Esophagus muscularis mucosa (tissue), 4 donors: ENCODE results near the gene FOXN3. TPM values are rescaled to one million over a fixed set of nuclear protein-coding genes. Genes with fewer than 3 reads are reported as not detected.
A peak's percentile ranks its signal among the peaks of the same experiment; 100 is the strongest.

Experiments used
- DNase-seq: peaks from one replicate; pipeline ENCODE4 v3.0.0-alpha.2; 2017; ENCODE audit errors: extremely low spot score
- H3K27ac ChIP-seq, 4 donors: fragments of 200-600 bp; sonication (generic); replicated peaks in 1 of 4; 1 replicate in 3 of 4; 2 replicates in 1 of 4; pipeline ENCODE4 v1.5.1; 2016 to 2019; ENCODE audit warnings: mild to moderate bottlenecking in 1 of 4
- H3K27me3 ChIP-seq, 4 donors: fragments of 200-600 bp; sonication (generic); one replicate each; pipeline versions ENCODE4 v1.5.1 to v1.6.0; 2016 to 2019
- H3K36me3 ChIP-seq, 4 donors: fragments of 200-600 bp; sonication (generic); one replicate each; pipeline ENCODE4 v1.5.1; 2016 to 2019
- H3K4me1 ChIP-seq, 4 donors: fragments of 200-600 bp; sonication (generic); one replicate each; pipeline ENCODE4 v1.5.1; 2016 to 2019
- H3K4me3 ChIP-seq, 4 donors: fragments of 200-600 bp; sonication (generic); 1 replicate in 2 of 4; 2 replicates in 2 of 4; pipeline ENCODE4 v1.5.1; 2016 to 2019; ENCODE audit warnings: mild to moderate bottlenecking in 4 of 4, moderate library complexity in 1 of 4
- H3K9me3 ChIP-seq, 4 donors: fragments of 200-600 bp; sonication (generic); 1 replicate in 3 of 4; 2 replicates in 1 of 4; pipeline ENCODE4 v1.5.1; 2016 to 2019
- EP300 ChIP-seq: sonication (generic); formaldehyde crosslinking; IDR thresholded peaks from one replicate; pipeline ENCODE4 v1.6.1; 2017; ENCODE audit warnings: antibody characterized with exemption
- POLR2A ChIP-seq: fragments of 450-650 bp; IDR thresholded peaks from one replicate; pipeline ENCODE4 v1.6.1; 2017; ENCODE audit warnings: antibody characterized with exemption, moderate library complexity, mild to moderate bottlenecking, low read depth
- POLR2AphosphoS5 ChIP-seq, 2 donors: sonication (generic); formaldehyde crosslinking; IDR thresholded peaks; one replicate each; pipeline ENCODE4 v1.6.1; 2017; ENCODE audit warnings: antibody characterized with exemption in 2 of 2
- WGBS: methylation state at CpG from one replicate; pipeline ENCODE4 v1.1.5; 2018; 5-methylcytosine and 5-hydroxymethylcytosine counted together
- intact Hi-C: fragments of 100-400 bp; cut with DNase I; formaldehyde crosslinking; loops from one replicate; pipeline ENCODE4 v1.15.1; 2023
- total RNA-seq, 4 donors: library from RNA; depleted of rRNA; stranded (reverse); fragments of >200 nt; gene quantifications; one replicate each; pipeline versions ENCODE4 v1.1.0 to v1.2.1, GENCODE V29; 2016
- TF ChIP-seq, protein P1 (sequence below), 3 experiments: fragments of 200-600 bp in 2 of 3; fragments of 450-650 bp in 1 of 3; sonication (generic) in 2 of 3; IDR thresholded peaks; one replicate each; pipeline ENCODE4 v1.5.1; 2017 to 2019; ENCODE audit warnings: antibody characterized with exemption in 3 of 3, mild to moderate bottlenecking in 2 of 3, moderate library complexity in 1 of 3

FOXN3 gene
- total RNA-seq, 4 donors from 2014 or later = 114 to 180 (median 145) TPM

DNA sequence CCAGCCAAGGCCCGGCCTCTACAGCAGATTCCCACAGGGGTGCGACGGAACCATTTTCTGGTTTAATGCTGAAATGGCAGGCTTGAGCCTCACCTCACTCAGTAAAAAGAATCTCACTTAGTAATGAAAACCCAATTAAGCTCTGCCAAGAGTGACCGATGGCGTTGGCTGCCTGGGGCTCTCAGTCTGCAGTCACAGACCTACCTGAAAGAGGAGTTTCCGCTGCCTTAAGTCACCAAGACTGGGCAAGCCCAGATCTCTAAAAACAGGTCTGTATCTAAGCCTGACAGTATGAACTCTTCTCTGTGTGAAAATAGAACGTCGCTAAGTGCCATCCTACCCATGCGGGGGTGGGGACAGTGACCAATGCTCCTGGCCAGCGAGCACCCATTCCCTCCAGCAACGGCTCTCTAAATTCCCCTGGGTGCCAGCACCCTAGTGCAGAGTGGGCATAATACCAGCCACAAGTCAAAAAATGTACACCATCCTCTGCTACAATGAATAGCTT, 107.3 kb downstream of the FOXN3 start:
- DNase-seq = no peak
- TF ChIP-seq EP300 (no peak), POLR2A (no peak), POLR2AphosphoS5 (IDR thresholded peaks at IDR 0.05) (no peak)
- TF ChIP-seq, protein P1, sequence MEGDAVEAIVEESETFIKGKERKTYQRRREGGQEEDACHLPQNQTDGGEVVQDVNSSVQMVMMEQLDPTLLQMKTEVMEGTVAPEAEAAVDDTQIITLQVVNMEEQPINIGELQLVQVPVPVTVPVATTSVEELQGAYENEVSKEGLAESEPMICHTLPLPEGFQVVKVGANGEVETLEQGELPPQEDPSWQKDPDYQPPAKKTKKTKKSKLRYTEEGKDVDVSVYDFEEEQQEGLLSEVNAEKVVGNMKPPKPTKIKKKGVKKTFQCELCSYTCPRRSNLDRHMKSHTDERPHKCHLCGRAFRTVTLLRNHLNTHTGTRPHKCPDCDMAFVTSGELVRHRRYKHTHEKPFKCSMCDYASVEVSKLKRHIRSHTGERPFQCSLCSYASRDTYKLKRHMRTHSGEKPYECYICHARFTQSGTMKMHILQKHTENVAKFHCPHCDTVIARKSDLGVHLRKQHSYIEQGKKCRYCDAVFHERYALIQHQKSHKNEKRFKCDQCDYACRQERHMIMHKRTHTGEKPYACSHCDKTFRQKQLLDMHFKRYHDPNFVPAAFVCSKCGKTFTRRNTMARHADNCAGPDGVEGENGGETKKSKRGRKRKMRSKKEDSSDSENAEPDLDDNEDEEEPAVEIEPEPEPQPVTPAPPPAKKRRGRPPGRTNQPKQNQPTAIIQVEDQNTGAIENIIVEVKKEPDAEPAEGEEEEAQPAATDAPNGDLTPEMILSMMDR (IDR thresholded peaks at IDR 0.05) = no peak
- Histone ChIP-seq H3K4me3 (no peak overlapping the region), H3K27me3 (no peaks in the 10 kb centered on the region), H3K9me3 (no peaks in the 10 kb centered on the region), H3K36me3 (no peaks in the 10 kb centered on the region), H3K27ac (peak overlapping the region in 1 of 4 donors; percentile 20), H3K4me1 (peaks cover 31 to 50% (median 36%) of the 10 kb centered on the region in 4 donors)
- 95% methylated on average over 10 of the region's 11 CpGs for WGBS
- intact Hi-C loops = loop anchor here (5.0 to 10.0 kb wide), 2 partner anchors 103 to 605 kb away; no protein-coding TSS in a partner anchor

DNA sequence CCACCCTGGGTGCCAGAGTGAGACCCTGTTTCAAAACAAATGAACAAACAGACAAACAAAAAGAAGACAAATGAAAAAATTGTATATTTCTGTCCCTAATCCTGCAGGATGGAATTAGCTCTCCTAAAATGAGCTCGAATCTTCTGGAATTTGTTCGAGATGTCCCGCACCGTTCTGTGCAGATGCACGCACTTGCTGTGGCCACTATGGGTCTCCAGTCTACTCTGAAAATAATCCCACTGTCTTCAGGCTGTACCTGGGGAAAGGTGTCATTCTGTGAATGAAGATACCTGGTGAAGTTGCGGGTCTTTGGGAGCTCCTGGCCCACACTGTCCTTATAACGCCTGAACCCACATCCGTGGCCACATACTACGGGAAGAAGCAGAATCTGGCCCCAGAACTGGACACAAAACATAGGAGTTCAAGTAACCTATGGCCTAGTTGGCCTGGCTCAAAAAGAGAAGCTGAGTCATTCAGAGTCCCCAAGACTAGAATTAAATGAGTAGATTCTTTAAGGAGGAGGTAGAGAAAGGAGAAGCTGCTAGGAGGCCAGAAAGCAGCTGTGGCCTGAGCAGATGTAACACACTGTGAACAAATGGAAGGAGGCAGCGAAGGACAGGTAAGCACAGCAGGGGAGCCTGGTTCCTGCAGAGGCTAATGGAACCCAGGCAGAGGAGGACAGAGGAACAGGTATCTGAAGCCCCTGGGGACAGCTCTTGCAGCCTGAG, 108.6 kb downstream of the FOXN3 start:
- H3K4me3 ChIP-seq = no peak overlapping the region
- peak overlapping the region in 1 of 4 donors; percentile 9 for H3K27ac ChIP-seq
- no peaks in the 10 kb centered on the region for H3K27me3 ChIP-seq
- intact Hi-C loops = loop anchor here (5.0 to 10.0 kb wide), 2 partner anchors 104 to 606 kb away; no protein-coding TSS in a partner anchor
- 90% methylated on average over 10 of the region's 10 CpGs for WGBS
- no peak for DNase-seq
- TF ChIP-seq POLR2A = no peak
- TF ChIP-seq POLR2AphosphoS5 (IDR thresholded peaks at IDR 0.05) = no peak
- TF ChIP-seq EP300 = no peak
- TF ChIP-seq, protein P1 (IDR thresholded peaks at IDR 0.05) = no peak
- H3K36me3 ChIP-seq = no peaks in the 10 kb centered on the region
- H3K9me3 ChIP-seq = no peaks in the 10 kb centered on the region
- H3K4me1 ChIP-seq = peaks cover 45 to 64% (median 49%) of the 10 kb centered on the region in 4 donors

DNA sequence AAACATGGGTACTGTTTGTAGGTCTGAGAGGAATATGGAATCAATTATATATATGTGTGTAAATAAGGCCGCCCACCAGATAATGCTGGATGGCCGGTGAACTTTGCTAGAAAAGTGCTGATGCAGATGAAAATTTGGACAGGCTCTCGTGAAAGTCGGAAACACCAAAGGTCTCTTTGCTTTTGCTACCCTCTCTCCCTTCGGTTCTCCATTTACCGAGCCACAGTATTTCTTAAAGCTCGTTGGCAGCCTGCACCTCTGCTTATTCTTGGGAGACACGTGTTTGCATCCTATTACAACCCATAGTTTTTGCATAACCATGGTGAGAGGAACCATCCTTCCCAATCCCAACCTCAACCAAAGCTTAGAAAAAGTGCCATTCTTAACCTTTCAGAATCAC, 109.6 kb downstream of the FOXN3 start:
- H3K9me3 ChIP-seq = no peaks in the 10 kb centered on the region
- 86% methylated on average over 8 of the region's 8 CpGs for WGBS
- DNase-seq = no peak
- H3K27ac ChIP-seq = peak overlapping the region in 1 of 4 donors; percentile 0
- H3K4me3 ChIP-seq = no peak overlapping the region
- no peaks in the 10 kb centered on the region for H3K27me3 ChIP-seq
- intact Hi-C loops = loop anchor here (5.0 to 10.0 kb wide), 2 partner anchors 105 to 607 kb away; no protein-coding TSS in a partner anchor
- no peak for TF ChIP-seq EP300
- TF ChIP-seq POLR2AphosphoS5 (IDR thresholded peaks at IDR 0.05) = no peak
- TF ChIP-seq POLR2A = no peak
- TF ChIP-seq, protein P1 (IDR thresholded peaks at IDR 0.05) = no peak
- peaks cover 54 to 73% (median 59%) of the 10 kb centered on the region in 4 donors for H3K4me1 ChIP-seq
- no peaks in the 10 kb centered on the region for H3K36me3 ChIP-seq

DNA sequence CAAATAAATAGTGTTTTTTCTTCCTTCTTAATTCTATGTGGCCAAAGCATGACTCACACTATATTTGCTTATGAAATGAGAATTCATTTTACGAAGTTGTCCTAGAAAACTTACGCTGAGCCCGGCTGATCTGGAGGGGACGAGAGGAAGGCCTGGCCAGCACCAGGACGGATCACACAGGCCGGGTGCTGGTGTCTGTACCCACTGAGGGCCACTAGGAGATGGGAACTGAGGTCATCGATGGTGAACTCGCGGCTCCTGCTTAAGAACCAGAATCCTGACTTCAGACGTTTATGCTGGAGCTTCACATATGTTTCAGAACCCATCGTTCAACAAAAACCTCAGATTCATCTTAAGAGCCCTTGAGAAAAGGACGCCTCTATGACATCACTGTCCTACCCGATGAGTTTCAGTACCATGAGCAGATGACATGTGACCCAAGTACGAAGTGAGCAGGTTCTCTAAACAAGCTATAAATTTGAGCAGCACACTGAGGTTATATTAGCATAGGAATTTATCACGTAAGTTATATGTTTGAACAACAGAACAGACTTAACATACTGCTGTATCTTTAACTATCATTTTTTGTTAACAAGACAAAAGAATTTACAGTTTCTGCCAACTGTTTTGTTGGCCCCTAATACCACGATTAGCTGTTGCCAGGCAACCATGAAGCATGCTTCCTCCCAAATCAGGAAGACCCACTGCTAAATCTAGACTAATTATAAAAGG, 111.9 kb downstream of the FOXN3 start:
- H3K36me3 ChIP-seq = no peaks in the 10 kb centered on the region
- no peak overlapping the region for H3K4me3 ChIP-seq
- peak overlapping the region; percentile 77 to 91 (median 86) for H3K27ac ChIP-seq
- H3K4me1 ChIP-seq = peaks cover 62 to 82% (median 63%) of the 10 kb centered on the region in 4 donors
- no peaks in the 10 kb centered on the region for H3K9me3 ChIP-seq
- no peak for TF ChIP-seq EP300
- TF ChIP-seq POLR2A = no peak
- peak; percentile 26 to 31 for TF ChIP-seq POLR2AphosphoS5 (IDR thresholded peaks at IDR 0.05)
- TF ChIP-seq, protein P1 (IDR thresholded peaks at IDR 0.05) = peak in 1 of 3 experiments; percentile 16
- no peak for DNase-seq
- H3K27me3 ChIP-seq = no peaks in the 10 kb centered on the region
- intact Hi-C loops = loop anchor here (5.0 to 10.0 kb wide), 2 partner anchors 107 to 610 kb away; no protein-coding TSS in a partner anchor
- WGBS = 27% methylated on average over 16 of the region's 16 CpGs
